Thymus (tissue), 11 donors: ENCODE results near the gene DLL1. TPM values are rescaled to one million over a fixed set of nuclear protein-coding genes. Genes with fewer than 3 reads are reported as not detected.

Experiments used
- DNase-seq, 9 donors: peaks; one replicate each; pipeline ENCODE4 v3.0.0-alpha.2; 2013; ENCODE audit warnings: low spot score in 9 of 9, low read depth in 6 of 9, missing footprints in 1 of 9
- H3K27ac ChIP-seq, 2 donors: one replicate each; pipeline ENCODE4 v1.5.1; 2013; ENCODE audit warnings: control low read depth in 1 of 2, low read depth in 1 of 2, low read length in 1 of 2, mild to moderate bottlenecking in 1 of 2, moderate library complexity in 1 of 2
- H3K27me3 ChIP-seq, 2 donors: one replicate each; pipeline ENCODE4 v1.5.1; 2013; ENCODE audit warnings: low read length in 1 of 2; ENCODE audit not compliant: control insufficient read depth in 2 of 2, insufficient read depth in 1 of 2
- H3K36me3 ChIP-seq, 2 donors: one replicate each; pipeline ENCODE4 v1.5.1; 2013; ENCODE audit warnings: low read length in 1 of 2, mild to moderate bottlenecking in 1 of 2, moderate library complexity in 1 of 2; ENCODE audit not compliant: control insufficient read depth in 2 of 2, insufficient read depth in 2 of 2
- H3K4me1 ChIP-seq, 2 donors: one replicate each; pipeline ENCODE4 v1.5.1; 2013; ENCODE audit warnings: low read length in 2 of 2; ENCODE audit not compliant: control insufficient read depth in 2 of 2, insufficient read depth in 2 of 2
- H3K4me3 ChIP-seq, 2 donors: one replicate each; pipeline ENCODE4 v1.5.1; 2013; ENCODE audit warnings: low read length in 2 of 2, control low read depth in 1 of 2, mild to moderate bottlenecking in 1 of 2
- H3K9me3 ChIP-seq, 2 donors: one replicate each; pipeline ENCODE4 v1.5.1; 2013; ENCODE audit warnings: low read length in 1 of 2, mild to moderate bottlenecking in 1 of 2; ENCODE audit not compliant: control insufficient read depth in 2 of 2, insufficient read depth in 1 of 2
- WGBS: extraction: QIAGEN DNeasy Blood & Tissue Kit; methylation state at CpG from one replicate; pipeline ENCODE4 v1.1.7; 2013; 5-methylcytosine and 5-hydroxymethylcytosine counted together
- polyA plus RNA-seq: library from polyadenylated mRNA; stranded (reverse); fragments of 200-250 nt; gene quantifications from one replicate; pipeline ENCODE4 v1.2.3, GENCODE V29; 2013
- total RNA-seq: library from RNA; stranded (reverse); fragments of 120-200 nt; gene quantifications from one replicate; pipeline ENCODE4 v1.2.4, GENCODE V29; 2013
- donor health status: healthy.

DLL1 gene
- total and polyA plus RNA-seq, 2 donors, result 1.6 to 5.7 TPM

GRCh38 chr6:170279977-170280688, 10.7 kb downstream of the DLL1 start:
- Histone ChIP-seq H3K27me3 (peaks cover 3 to 19% of the 10 kb centered on the region in 2 donors), H3K27ac (peak overlapping the region in 1 of 2 donors; percentile 39), H3K4me3 (peak overlapping the region; percentile 23 to 38), H3K4me1 (peaks cover 0 to 25% of the 10 kb centered on the region in 2 donors), H3K36me3 (no peaks in the 10 kb centered on the region), H3K9me3 (no peaks in the 10 kb centered on the region)
- peak in 2 of 9 donors; percentile 58 to 80 for DNase-seq
- WGBS, result 80% methylated on average over 36 of the region's 36 CpGs

GRCh38 chr6:170279426-170279825, 11.5 kb downstream of the DLL1 start:
- no peak for DNase-seq
- 95% methylated on average over 8 of the region's 8 CpGs for WGBS
- peaks cover 0 to 25% of the 10 kb centered on the region in 2 donors for H3K4me1 ChIP-seq

DNA sequence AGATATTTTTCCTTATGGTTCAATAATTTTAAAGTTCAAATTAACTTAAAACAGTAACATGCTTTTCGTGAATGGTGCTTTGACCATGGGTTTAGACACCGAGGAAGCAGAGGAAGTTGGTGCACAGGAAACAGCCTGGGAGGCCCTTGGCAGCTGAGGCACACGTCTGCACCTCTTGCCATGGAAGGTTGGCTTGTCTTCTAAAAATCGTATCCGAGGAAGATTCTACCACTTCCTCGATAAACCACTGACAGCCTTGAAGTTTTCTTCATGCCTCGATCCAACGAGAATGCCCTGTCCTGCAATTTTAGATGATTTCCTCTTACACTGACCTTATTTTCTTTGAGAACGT, 12.2 kb downstream of the DLL1 start:
- H3K4me3 ChIP-seq, result no peak overlapping the region
- peaks cover 0 to 9% of the 10 kb centered on the region in 2 donors for H3K27me3 ChIP-seq
- H3K36me3 ChIP-seq, result no peaks in the 10 kb centered on the region
- no peaks in the 10 kb centered on the region for H3K9me3 ChIP-seq
- peaks cover 0 to 25% of the 10 kb centered on the region in 2 donors for H3K4me1 ChIP-seq
- H3K27ac ChIP-seq, result peak overlapping the region in 1 of 2 donors; percentile 20
- WGBS, result 9% methylated on average over 9 of the region's 9 CpGs
- DNase-seq, result peak in 1 of 9 donors; percentile 57

More at GRCh38 chr6:170279426-170279825, 11.5 kb downstream of the DLL1 start:
- H3K36me3 ChIP-seq, result no peaks in the 10 kb centered on the region
- H3K27me3 ChIP-seq, result peaks cover 0 to 12% of the 10 kb centered on the region in 2 donors
- H3K4me3 ChIP-seq, result no peak overlapping the region
- no peak overlapping the region for H3K27ac ChIP-seq
- no peaks in the 10 kb centered on the region for H3K9me3 ChIP-seq

DNA sequence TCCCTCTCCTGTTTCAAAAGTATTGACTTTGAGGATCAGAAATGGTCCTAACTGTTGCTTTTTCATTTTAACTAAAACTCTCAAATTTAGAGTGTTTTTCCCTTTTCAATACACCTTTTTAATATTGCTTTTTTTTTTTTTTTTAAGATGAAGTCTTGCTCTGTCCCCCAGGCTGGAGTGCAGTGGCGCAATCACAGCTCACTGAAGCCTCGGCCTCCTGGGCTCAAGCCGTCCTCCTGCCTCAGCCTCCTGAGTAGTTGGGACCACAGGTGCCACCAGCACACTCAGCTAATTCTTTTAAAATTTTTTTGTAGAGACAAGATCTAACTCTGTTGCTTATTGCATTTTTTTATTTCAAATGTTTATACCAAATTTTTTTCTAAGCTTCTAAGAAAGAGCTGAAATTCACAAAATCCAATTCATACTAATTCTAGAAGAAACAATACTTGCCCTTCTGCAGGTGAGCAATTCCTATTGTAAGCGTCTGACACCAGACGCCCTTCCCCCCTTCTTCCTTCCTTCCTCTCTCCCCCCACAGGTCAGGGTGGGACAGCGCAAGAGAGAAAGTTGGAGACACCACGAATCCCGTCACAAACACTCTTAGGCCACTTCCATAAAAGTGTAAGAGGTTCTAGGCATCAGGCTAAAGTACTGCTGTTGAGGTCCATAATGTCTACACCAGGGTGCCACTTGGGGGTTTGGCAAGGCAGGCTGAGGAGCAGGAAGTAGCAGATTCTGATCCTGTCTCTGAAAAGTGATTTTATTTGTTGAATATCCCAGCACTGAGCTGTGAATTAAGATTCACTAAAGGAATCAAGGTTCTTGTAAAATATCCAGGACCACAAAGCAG, 12.8 kb downstream of the DLL1 start:
- Histone ChIP-seq H3K4me3 (no peak overlapping the region), H3K9me3 (peaks cover 0 to 4% of the 10 kb centered on the region in 2 donors), H3K4me1 (peaks cover 0 to 25% of the 10 kb centered on the region in 2 donors), H3K27me3 (peaks cover 0 to 5% of the 10 kb centered on the region in 2 donors), H3K27ac (peak overlapping the region in 1 of 2 donors; percentile 20), H3K36me3 (no peaks in the 10 kb centered on the region)
- DNase-seq, result no peak
- WGBS, result 67% methylated on average over 8 of the region's 8 CpGs

DNA sequence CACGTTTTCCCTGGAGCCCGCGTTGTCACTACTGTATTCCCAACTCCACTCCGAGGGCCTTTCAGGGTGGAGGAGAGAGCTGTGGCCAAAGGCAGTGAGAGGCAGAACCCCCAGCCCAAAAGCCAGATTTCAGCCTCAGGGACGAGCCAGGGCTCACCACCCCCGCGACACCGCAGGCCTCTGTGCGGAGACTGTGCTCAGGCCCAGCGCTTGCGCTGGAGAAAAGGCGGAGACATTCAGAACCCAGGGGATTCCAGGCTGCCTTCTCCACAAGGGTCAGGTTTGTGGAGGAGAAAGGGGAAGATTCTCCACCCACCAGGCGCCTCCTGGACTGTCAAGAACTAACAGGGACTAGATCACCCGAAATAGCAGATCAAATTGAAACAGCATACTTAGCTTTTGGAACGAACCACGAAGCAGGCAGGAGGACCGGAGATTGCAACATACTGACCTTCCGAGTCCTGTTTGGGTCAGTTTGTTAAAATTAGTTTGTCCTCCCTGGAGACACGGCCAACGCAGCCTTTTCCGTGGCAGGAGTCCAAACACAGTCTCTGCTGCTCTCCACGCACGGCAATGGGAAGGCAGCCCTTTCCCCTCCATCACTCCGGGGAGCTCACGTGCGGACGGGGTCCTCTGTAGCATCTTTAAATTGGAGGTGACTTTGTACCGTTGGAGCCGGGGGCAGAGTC, 14.4 kb downstream of the DLL1 start:
- Histone ChIP-seq H3K27me3 (peaks cover 0 to 10% of the 10 kb centered on the region in 2 donors), H3K9me3 (peaks cover 0 to 4% of the 10 kb centered on the region in 2 donors), H3K4me3 (no peak overlapping the region), H3K27ac (no peak overlapping the region), H3K4me1 (peaks cover 8 to 38% of the 10 kb centered on the region in 2 donors), H3K36me3 (no peaks in the 10 kb centered on the region)
- WGBS, result 96% methylated on average over 29 of the region's 29 CpGs
- no peak for DNase-seq

DNA sequence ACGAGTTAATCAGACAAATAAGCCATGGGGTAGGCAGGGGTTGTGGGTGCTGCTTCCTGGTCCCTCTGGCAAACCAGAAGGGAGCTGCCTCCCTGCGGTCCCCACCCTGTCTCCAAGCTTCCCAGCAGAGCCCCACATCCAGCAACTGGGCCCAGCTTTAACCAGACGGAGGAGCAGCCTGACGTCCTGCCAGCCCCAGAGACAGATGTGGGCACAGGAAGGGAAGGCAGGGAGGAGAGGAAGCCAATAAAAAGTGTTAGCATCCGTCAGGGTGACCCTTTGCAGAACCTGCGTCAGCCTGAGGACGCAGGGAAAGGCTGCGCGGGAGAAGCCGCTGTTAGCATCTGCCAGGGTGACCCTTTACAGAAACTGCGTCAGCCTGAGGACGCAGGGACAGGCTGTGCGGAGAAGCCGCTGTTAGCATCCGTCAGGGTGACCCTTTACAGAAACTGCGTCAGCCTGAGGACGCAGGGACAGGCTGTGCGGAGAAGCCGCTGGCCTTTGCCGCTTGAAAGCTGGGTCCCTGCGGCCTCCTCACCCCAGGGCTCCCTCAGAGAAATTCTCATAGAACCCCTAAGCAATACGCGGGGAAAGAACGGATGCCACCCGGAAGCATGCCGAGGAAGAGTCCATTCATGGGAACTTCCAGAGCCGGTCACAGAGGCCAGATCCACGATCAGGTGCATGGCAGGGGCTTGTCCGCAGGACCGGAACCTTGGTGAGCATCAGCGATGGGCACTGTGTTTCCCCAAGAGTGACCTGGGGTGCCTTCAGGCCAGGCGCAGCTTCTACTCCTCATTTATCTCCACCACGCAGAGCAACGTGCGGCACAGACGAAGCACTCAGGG, 15.9 kb downstream of the DLL1 start:
- Histone ChIP-seq H3K27ac (no peak overlapping the region), H3K4me3 (no peak overlapping the region), H3K36me3 (no peaks in the 10 kb centered on the region), H3K4me1 (peaks cover 8 to 40% of the 10 kb centered on the region in 2 donors), H3K9me3 (peaks cover 0 to 4% of the 10 kb centered on the region in 2 donors), H3K27me3 (peaks cover 0 to 10% of the 10 kb centered on the region in 2 donors)
- 97% methylated on average over 36 of the region's 36 CpGs for WGBS
- DNase-seq, result no peak

DNA sequence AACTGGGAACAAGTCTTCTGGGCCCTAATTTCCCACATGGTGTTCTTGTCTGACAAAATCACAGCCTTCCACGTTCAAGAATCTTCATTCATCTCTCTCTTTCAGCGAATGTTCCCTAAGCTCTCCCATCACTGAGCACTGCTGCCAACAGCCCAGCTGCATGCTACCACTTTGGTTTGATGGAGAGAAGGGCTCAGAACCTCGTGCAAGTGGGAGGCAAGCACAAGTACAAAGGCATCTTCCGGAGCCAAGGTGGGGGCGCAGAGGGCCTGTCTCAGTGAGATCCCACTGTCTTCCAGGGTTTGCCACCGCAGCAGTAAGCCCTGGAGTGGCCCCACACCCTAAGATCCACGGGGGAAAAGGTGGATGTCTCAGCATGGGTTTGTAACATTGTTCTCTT, 17.2 kb downstream of the DLL1 start:
- no peaks in the 10 kb centered on the region for H3K36me3 ChIP-seq
- H3K27ac ChIP-seq, result no peak overlapping the region
- peaks cover 0 to 10% of the 10 kb centered on the region in 2 donors for H3K27me3 ChIP-seq
- 86% methylated on average over 7 of the region's 7 CpGs for WGBS
- peaks cover 0 to 4% of the 10 kb centered on the region in 2 donors for H3K9me3 ChIP-seq
- DNase-seq, result no peak
- H3K4me3 ChIP-seq, result no peak overlapping the region
- peaks cover 8 to 34% of the 10 kb centered on the region in 2 donors for H3K4me1 ChIP-seq

- peaks cover 0 to 4% of the 10 kb centered on the region in 2 donors for H3K9me3 ChIP-seq
- no peak for DNase-seq
- peaks cover 0 to 10% of the 10 kb centered on the region in 2 donors for H3K27me3 ChIP-seq
- H3K27ac ChIP-seq, result no peak overlapping the region
- peaks cover 8 to 29% of the 10 kb centered on the region in 2 donors for H3K4me1 ChIP-seq
- H3K36me3 ChIP-seq, result no peaks in the 10 kb centered on the region
- H3K4me3 ChIP-seq, result no peak overlapping the region
- WGBS, result 98% methylated on average over 23 of the region's 23 CpGs
These were observed 17.7 kb downstream of the DLL1 start for GRCh38 chr6:170273191-170273590.
